ENCODE results near the gene OXSR1. TPM values are rescaled to one million over a fixed set of nuclear protein-coding genes. Genes with fewer than 3 reads are reported as not detected.
A peak's percentile ranks its signal among the peaks of the same experiment; 100 is the strongest.

OXSR1 gene
- 10 to 100 TPM; 30.7 to 40.4 (median 37.4) TPM for total RNA-seq
- 31.4 TPM for total RNA-seq (2013)
- 74.3 to 146 (median 108) reads per million in 29 experiments for total RNA-seq

DNA sequence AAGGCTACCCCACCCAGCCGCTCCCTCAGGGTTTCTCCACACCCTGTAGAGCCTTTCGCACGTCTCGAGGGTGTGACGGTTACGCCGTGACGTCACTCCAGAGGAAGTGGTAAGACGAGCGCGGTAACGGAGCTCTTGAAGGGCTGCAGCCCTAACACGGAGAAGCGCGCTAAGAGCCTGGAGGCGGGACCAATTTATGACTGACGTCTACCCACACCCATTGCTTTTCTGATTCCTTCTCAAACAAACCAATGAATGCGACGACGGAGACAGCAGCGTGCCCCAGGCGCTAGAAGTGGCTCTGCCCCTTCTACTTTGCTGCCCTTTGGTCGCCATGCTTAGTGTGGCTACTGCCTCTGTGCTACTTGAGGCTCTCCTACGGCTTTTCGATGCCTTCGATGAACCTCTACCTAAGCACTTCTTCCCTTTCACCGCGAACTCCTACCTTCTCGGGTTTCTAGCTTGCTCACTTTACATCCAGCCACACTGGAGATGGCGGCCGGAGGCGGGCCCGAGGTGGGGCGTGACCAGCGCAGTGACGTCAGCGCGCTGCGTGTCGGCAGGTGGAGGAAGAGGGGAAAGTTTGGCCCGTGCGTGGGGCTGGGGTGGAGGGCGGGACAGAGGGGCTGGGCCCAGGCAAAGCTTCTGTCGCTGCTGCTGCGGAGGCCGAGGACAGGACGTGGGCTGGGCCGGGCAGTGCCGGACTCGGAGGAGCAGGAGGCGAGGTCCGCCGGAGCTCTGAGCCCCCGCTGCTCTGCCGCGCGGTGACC is at the start of gene OXSR1:
Gene OXSR1 (plus strand): TSS at position 586 of the 770 bp plus-strand sequence. CDS start 340 bp downstream, outside the sequence.
- DNase-seq (peak; percentile 94 to 100 (median 97)), ATAC-seq (replicated peaks in 1 of 4) (peak; percentile 89 to 94 (median 91))
- Mint-ChIP-seq H3K27ac (peak within 1 kb of the TSS; percentile 100), H3K4me1 (peaks cover 42 to 55% (median 51%) of the 10 kb centered on the region in 3 donors), H3K27me3 (no peaks in the 10 kb centered on the region), H3K36me3 (peaks cover 3% of the 10 kb centered on the region), H3K4me3 (peak within 1 kb of the TSS; percentile 85 to 93 (median 92)), H3K9me3 (no peaks in the 10 kb centered on the region)
- H3K4me1 ChIP-seq (ENCODE audit: control insufficient read depth in 1 of 2, extremely low read depth in 1 of 2, insufficient read depth in 2 of 2, low read length in 2 of 2), result peaks cover 15 to 24% of the 10 kb centered on the region in 2 experiments
- H3K4me3 ChIP-seq (ENCODE audit: control insufficient read depth in 1 of 2, extremely low read depth in 1 of 2, low read length in 1 of 2), result peak within 1 kb of the TSS; percentile 89 to 90
- H3K27me3 ChIP-seq (replicated peaks in 1 of 2; ENCODE audit: control insufficient read depth in 2 of 2, extremely low read depth in 1 of 2, insufficient read depth in 2 of 2, low read length in 1 of 2), result no peaks in the 10 kb centered on the region
- no peaks in the 10 kb centered on the region for H3K36me3 ChIP-seq (ENCODE audit: control insufficient read depth in 2 of 2, extremely low read depth in 1 of 2, insufficient read depth in 1 of 2, low read length in 1 of 2)
- H3K27ac ChIP-seq (ENCODE audit: low read length), result peak within 1 kb of the TSS; percentile 100
- ChIA-PET CTCF (interaction anchor here (0.6 to 3.2 kb wide), 8 partner anchors 25 to 182 kb away, joined by 3 to 24 read pairs (median 4); partner anchors contain the start of genes ACAA1 (in 1 of the 2), DLEC1 (in 1 of the 2) and XYLB (in 1 of the 2)), POLR2A (interaction anchor here (0.6 to 3.2 kb wide), 15 partner anchors 8 to 1172 kb away, joined by 3 to 22 read pairs (median 3); partner anchors contain the start of genes ACAA1 (in 2 of the 2), MYD88 (in 2 of the 2), DLEC1 (in 1 of the 2) and EPM2AIP1 (in 1 of the 2))
- WGBS (ENCODE audit: insufficient coverage), result under 1% methylated on average over 49 of the region's 57 CpGs
- H3K9me3 ChIP-seq, result no peaks in the 10 kb centered on the region

GRCh38 chr3:38115645-38116427 is 49.5 kb upstream of the OXSR1 start:
- Histone ChIP-seq H3K27ac (ENCODE audit: low read length) (no peak overlapping the region), H3K9me3 (no peaks in the 10 kb centered on the region), H3K27me3 (replicated peaks in 1 of 2; ENCODE audit: control insufficient read depth in 2 of 2, extremely low read depth in 1 of 2, insufficient read depth in 2 of 2, low read length in 1 of 2) (peaks cover 0 to 3% of the 10 kb centered on the region in 2 experiments), H3K4me1 (ENCODE audit: control insufficient read depth in 1 of 2, extremely low read depth in 1 of 2, insufficient read depth in 2 of 2, low read length in 2 of 2) (peaks cover 0 to 5% of the 10 kb centered on the region in 2 experiments), H3K4me3 (ENCODE audit: control insufficient read depth in 1 of 2, extremely low read depth in 1 of 2, low read length in 1 of 2) (no peak overlapping the region), H3K36me3 (ENCODE audit: control insufficient read depth in 2 of 2, extremely low read depth in 1 of 2, insufficient read depth in 1 of 2, low read length in 1 of 2) (peaks cover 5 to 8% of the 10 kb centered on the region in 2 donors)
- no peaks in the 10 kb centered on the region for H3K9me3 Mint-ChIP-seq
- H3K36me3 Mint-ChIP-seq, result peaks cover 7% of the 10 kb centered on the region
- H3K4me1 Mint-ChIP-seq, result peaks cover 2 to 17% (median 12%) of the 10 kb centered on the region in 3 donors
- WGBS (ENCODE audit: insufficient coverage), result 57% methylated on average over 8 of the region's 9 CpGs
- H3K4me3 Mint-ChIP-seq, result no peak overlapping the region
- ChIA-PET CTCF (interaction anchor here (0.6 to 1.5 kb wide), 5 partner anchors 47 to 184 kb away, joined by 3 to 4 read pairs (median 3); no protein-coding TSS in a partner anchor), POLR2A (interaction anchor here in 1 of 2 donors (0.6 kb wide), 1 partner anchor 338 kb away, joined by 3 read pairs; the partner anchor contains the start of gene ACVR2B)
- no peak overlapping the region for H3K27ac Mint-ChIP-seq
- ATAC-seq (replicated peaks in 1 of 4), result no peak
- DNase-seq, result peak in 2 of 35 experiments; percentile 5 to 14
- H3K27me3 Mint-ChIP-seq, result no peaks in the 10 kb centered on the region

DNA sequence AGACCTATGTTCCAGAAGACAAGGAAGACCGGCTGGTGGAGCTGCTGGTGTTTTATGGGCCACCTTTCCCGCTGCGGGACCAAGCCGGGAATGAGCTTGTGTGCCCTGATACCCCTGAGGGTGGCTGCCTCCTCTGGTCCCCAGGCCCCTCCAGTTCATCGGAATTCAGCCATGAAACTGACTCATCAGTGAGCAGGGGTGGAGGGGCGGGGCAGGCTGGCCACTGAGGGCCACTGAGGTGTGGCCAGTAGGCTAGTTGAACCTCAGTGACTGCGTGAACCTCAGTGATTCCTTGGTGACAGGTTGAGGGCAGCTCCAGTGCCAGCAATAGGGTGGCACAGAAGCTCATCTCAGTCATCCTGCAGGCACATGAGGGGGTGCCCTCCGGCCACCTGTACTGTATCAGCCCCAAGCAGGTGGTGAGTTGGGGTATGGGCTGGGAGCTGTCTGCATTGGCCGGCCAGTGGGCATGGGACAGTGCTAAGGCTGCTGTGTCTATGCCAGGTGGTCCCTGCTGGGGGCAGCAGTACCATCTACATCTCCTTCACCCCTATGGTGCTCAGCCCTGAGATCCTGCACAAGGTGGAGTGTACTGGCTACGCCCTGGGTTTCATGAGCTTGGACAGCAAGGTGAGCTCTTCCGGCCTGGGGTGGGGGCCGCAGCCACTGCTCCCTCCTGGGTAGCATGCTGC is 48.7 kb upstream of the OXSR1 start:
- H3K4me1 Mint-ChIP-seq, result peaks cover 2 to 17% (median 12%) of the 10 kb centered on the region in 3 donors
- H3K27me3 ChIP-seq (replicated peaks in 1 of 2; ENCODE audit: control insufficient read depth in 2 of 2, extremely low read depth in 1 of 2, insufficient read depth in 2 of 2, low read length in 1 of 2), result peaks cover 0 to 3% of the 10 kb centered on the region in 2 experiments
- POLR2A ChIA-PET, result no interaction called here
- WGBS (ENCODE audit: insufficient coverage), result 93% methylated on average over 11 of the region's 12 CpGs
- ATAC-seq (replicated peaks in 1 of 4), result no peak
- H3K36me3 Mint-ChIP-seq, result peaks cover 10% of the 10 kb centered on the region
- H3K27ac ChIP-seq (ENCODE audit: low read length), result no peak overlapping the region
- no peaks in the 10 kb centered on the region for H3K27me3 Mint-ChIP-seq
- CTCF ChIA-PET, result interaction anchor here (0.6 to 1.9 kb wide), 8 partner anchors 46 to 364 kb away, joined by 3 to 10 read pairs (median 3); partner anchors contain the start of gene XYLB (in 1 of the 2)
- H3K27ac Mint-ChIP-seq, result no peak overlapping the region
- no peaks in the 10 kb centered on the region for H3K9me3 ChIP-seq
- H3K36me3 ChIP-seq (ENCODE audit: control insufficient read depth in 2 of 2, extremely low read depth in 1 of 2, insufficient read depth in 1 of 2, low read length in 1 of 2), result peaks cover 12 to 16% of the 10 kb centered on the region in 2 donors
- DNase-seq, result peak in 2 of 35 experiments; percentile 12 to 24
- no peaks in the 10 kb centered on the region for H3K9me3 Mint-ChIP-seq
- no peak overlapping the region for H3K4me3 Mint-ChIP-seq
- peaks cover 0 to 5% of the 10 kb centered on the region in 2 experiments for H3K4me1 ChIP-seq (ENCODE audit: control insufficient read depth in 1 of 2, extremely low read depth in 1 of 2, insufficient read depth in 2 of 2, low read length in 2 of 2)
- no peak overlapping the region for H3K4me3 ChIP-seq (ENCODE audit: control insufficient read depth in 1 of 2, extremely low read depth in 1 of 2, low read length in 1 of 2)

- ChIA-PET POLR2A (interaction anchor here in 1 of 2 donors (0.6 kb wide), 1 partner anchor 386 kb away, joined by 9 read pairs; no protein-coding TSS in a partner anchor), CTCF (interaction anchor here (0.6 to 1.9 kb wide), 6 partner anchors 46 to 363 kb away, joined by 3 to 10 read pairs (median 4); partner anchors contain the start of gene XYLB (in 1 of the 2))
- H3K4me3 ChIP-seq (ENCODE audit: control insufficient read depth in 1 of 2, extremely low read depth in 1 of 2, low read length in 1 of 2), result no peak overlapping the region
- DNase-seq (peak in 2 of 35 experiments; percentile 1 to 22), ATAC-seq (replicated peaks in 1 of 4) (peak in 1 of 4 experiments; percentile 8)
- Mint-ChIP-seq H3K4me3 (no peak overlapping the region), H3K27ac (no peak overlapping the region), H3K9me3 (no peaks in the 10 kb centered on the region), H3K36me3 (peaks cover 13% of the 10 kb centered on the region), H3K4me1 (peaks cover 2 to 17% (median 12%) of the 10 kb centered on the region in 3 donors), H3K27me3 (no peaks in the 10 kb centered on the region)
- H3K27ac ChIP-seq (ENCODE audit: low read length), result no peak overlapping the region
- H3K36me3 ChIP-seq (ENCODE audit: control insufficient read depth in 2 of 2, extremely low read depth in 1 of 2, insufficient read depth in 1 of 2, low read length in 1 of 2), result peaks cover 19 to 22% of the 10 kb centered on the region in 2 donors
- no peaks in the 10 kb centered on the region for H3K9me3 ChIP-seq
- peaks cover 0 to 3% of the 10 kb centered on the region in 2 experiments for H3K27me3 ChIP-seq (replicated peaks in 1 of 2; ENCODE audit: control insufficient read depth in 2 of 2, extremely low read depth in 1 of 2, insufficient read depth in 2 of 2, low read length in 1 of 2)
- H3K4me1 ChIP-seq (ENCODE audit: control insufficient read depth in 1 of 2, extremely low read depth in 1 of 2, insufficient read depth in 2 of 2, low read length in 2 of 2), result peaks cover 0 to 5% of the 10 kb centered on the region in 2 experiments
- WGBS (ENCODE audit: insufficient coverage), result 90% methylated on average over 10 of the region's 10 CpGs
Observed at GRCh38 chr3:38117163-38117716, 48.1 kb upstream of the OXSR1 start.

DNA sequence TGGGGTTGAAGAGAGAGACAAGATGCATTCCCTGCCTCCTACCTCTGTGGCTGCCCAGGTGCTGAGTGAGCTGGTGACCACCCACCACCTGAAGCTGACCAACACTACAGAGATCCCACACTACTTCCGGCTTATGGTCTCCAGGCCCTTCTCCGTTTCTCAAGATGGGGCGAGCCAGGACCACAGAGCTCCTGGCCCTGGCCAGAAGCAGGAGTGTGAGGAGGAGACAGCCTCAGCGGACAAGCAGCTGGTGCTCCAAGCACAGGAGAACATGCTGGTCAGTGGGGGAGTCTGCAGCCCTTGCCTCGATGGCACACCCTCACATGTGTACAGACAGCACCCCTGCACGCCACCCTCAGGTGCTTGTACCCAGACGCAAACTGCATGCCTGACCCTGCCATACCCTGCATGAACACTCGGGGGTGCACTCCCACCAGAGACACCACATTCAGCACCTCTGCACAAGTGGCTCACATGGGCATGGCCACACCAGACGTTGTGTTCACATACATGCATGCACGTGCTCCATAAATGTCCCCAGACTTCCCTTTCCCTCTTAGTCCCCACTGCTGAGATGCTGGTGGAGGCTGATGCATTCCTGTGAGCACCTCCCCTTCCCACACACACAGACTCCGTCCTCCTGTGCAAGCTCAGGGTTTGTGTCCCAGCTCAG is 47.5 kb upstream of the OXSR1 start:
- no peak overlapping the region for H3K4me3 Mint-ChIP-seq
- DNase-seq, result peak; percentile 48 to 82 (median 68)
- Histone ChIP-seq H3K9me3 (no peaks in the 10 kb centered on the region), H3K27ac (ENCODE audit: low read length) (no peak overlapping the region), H3K36me3 (ENCODE audit: control insufficient read depth in 2 of 2, extremely low read depth in 1 of 2, insufficient read depth in 1 of 2, low read length in 1 of 2) (peaks cover 24% of the 10 kb centered on the region in 2 donors), H3K27me3 (replicated peaks in 1 of 2; ENCODE audit: control insufficient read depth in 2 of 2, extremely low read depth in 1 of 2, insufficient read depth in 2 of 2, low read length in 1 of 2) (peaks cover 0 to 3% of the 10 kb centered on the region in 2 experiments), H3K4me3 (ENCODE audit: control insufficient read depth in 1 of 2, extremely low read depth in 1 of 2, low read length in 1 of 2) (no peak overlapping the region), H3K4me1 (ENCODE audit: control insufficient read depth in 1 of 2, extremely low read depth in 1 of 2, insufficient read depth in 2 of 2, low read length in 2 of 2) (peaks cover 0 to 5% of the 10 kb centered on the region in 2 experiments)
- H3K27me3 Mint-ChIP-seq, result no peaks in the 10 kb centered on the region
- ChIA-PET CTCF (interaction anchor here (0.6 to 1.9 kb wide), 5 partner anchors 10 to 362 kb away, joined by 3 to 10 read pairs (median 4); partner anchors contain the start of gene XYLB (in 1 of the 2)), POLR2A (interaction anchor here in 1 of 2 donors (0.6 kb wide), 1 partner anchor 385 kb away, joined by 9 read pairs; no protein-coding TSS in a partner anchor)
- no peaks in the 10 kb centered on the region for H3K9me3 Mint-ChIP-seq
- peaks cover 19% of the 10 kb centered on the region for H3K36me3 Mint-ChIP-seq
- peak; percentile 77 to 90 (median 86) for ATAC-seq (replicated peaks in 1 of 4)
- H3K4me1 Mint-ChIP-seq, result peaks cover 2 to 17% (median 12%) of the 10 kb centered on the region in 3 donors
- H3K27ac Mint-ChIP-seq, result peak overlapping the region; percentile 42 to 74
- 35% methylated on average over 8 of the region's 11 CpGs for WGBS (ENCODE audit: insufficient coverage)
